OCI-LY7 (cell line): ENCODE data around the gene UFD1.

Experiments
- CTCF ChIP-seq: fragments of 200-600 bp; sonication (generic); conservative IDR thresholded peaks from 2 replicates; pipeline ENCODE4 v1.5.1; 2014; ENCODE audit warnings: mild to moderate bottlenecking, antibody characterized with exemption, low read length, moderate library complexity, mixed read lengths
- EZH2phosphoT487 ChIP-seq: fragments of 200-600 bp; sonication (generic); IDR thresholded peaks from 2 replicates; pipeline ENCODE4 v1.6.1; 2018; ENCODE audit warnings: low read depth, borderline replicate concordance, mild to moderate bottlenecking, mixed run types, antibody characterized with exemption, low read length, moderate library complexity, mixed read lengths

GRCh38 chr22:19476023-19476422 lies 3.0 kb downstream of the UFD1 start:
- TF ChIP-seq CTCF (no peak), EZH2phosphoT487 (no peak)
